Ramos (cell line): ENCODE results near the gene TOB1.

Experiments used
- in situ Hi-C: fragments of 300-500 bp; cut with MboI; formaldehyde crosslinking; loops from one replicate; pipeline ENCODE4 v1.14.3; 2022; ENCODE audit warnings: low sequenced_read_pairs; ENCODE audit not compliant: unreplicated experiment

Gene TOB1

DNA sequence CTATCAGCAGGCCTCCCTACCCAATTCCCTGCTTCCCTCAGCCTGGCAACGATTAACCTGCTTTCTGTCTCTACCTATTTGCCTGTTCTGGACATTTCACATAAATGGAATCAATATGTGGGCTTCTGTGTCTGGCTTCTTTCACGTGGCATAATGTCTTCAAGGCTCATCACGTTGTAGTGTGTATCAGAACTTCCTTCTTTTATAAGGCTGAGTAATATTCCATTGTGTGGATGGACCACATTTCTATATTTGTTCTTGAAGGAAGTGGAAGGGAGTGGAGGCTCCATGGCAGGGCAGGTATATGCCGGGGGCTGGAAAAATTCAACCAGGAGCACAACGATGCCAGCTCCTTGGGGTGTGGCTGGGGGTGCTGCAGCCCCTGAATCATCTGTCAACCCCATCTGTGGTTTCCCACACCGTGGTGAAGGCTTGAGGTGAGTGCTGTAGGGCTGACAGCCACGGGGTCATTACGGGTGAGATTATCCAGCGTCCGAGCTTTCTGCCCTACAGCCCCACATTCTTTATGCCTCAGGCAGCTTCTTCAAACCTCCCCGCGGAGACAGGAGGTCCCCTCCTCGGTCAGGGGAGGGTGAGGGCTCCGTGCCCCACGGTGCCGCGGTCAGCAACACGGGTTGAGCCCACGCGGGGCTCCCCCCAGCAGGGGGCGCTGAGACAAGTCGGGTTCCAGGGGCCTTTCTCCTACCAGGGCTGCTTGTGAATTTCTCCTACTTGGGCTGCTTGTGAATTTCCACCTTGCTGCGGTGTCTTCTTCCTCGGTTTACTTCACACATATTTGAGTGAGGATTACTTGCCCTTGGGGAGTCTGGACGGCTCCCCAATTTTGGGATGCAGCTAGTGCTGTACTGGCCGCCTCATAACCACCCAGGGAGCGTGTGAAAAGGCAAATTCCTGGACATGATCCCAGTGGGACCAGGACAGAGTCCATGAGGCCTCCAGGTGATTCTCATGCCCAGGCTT, 49.1 kb downstream of the TOB1 start:
- in situ Hi-C loops: no loop called here

DNA sequence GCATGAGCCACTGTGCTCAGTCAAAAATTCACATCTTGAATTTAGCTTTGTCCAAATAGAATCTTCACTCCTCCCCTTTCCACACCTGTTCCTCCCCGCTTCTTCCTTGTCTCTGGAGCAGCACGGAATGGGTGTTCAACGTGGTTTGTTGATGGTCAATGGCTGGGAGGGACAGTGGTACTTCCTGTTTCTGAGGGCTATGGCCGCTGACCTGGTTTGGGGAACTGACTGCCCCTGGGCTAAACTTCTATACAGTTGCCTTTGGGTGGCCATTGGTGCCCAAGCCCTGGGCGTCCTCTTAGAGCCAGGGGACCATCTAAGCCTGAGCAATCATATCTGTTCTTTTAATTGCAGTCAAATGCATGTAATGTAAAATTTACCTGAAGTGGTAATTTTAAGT, 49.9 kb downstream of the TOB1 start:
- in situ Hi-C loops: no loop called here

DNA sequence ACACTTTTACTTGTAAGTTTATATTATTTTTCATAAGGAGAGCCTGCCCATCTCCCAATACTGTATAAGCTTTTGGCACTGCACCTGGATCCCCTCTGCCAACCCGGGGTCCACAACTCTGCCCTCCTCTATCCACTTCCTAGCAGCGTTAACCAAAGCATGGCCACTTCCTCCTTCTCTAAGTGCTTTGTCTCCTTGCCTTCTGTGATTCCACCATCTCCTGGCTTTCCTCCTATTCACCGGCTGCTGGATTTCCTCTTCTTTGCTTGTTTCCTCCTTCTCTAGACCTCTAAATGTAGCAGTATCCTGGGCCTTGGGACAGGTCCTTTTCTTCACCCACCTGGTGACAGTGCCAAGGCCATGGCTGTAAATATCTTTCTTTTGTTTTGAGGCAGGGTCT, 50.8 kb downstream of the TOB1 start:
- in situ Hi-C loops: no loop called here

DNA sequence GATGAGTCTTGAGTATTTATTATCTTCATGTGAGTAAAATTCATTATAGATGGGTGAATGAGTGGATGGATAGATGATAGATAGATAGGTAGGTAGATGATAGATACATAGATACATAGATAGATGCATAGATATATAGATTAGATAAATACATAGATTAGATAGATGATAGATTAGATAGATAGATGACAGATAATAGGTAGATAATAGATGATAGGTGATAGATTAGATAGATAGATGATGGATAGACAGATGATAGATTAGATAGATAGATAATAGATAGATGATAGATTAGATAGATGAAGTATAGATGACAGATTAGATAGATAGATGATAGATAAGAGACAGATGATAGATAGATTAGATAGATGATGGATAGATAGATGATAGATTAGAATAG, 52.6 kb downstream of the TOB1 start:
- in situ Hi-C loops: no loop called here
